ENCODE data around the gene MDM2. TPM values are rescaled to one million over a fixed set of nuclear protein-coding genes. Genes with fewer than 3 reads are reported as not detected.

MDM2 gene
- total and polyA plus RNA-seq, 2 of the 13 experiments (the other 11 are each of a cell fraction or from before 2014, with no cell fraction given) = 29.3 to 314 TPM

DNA sequence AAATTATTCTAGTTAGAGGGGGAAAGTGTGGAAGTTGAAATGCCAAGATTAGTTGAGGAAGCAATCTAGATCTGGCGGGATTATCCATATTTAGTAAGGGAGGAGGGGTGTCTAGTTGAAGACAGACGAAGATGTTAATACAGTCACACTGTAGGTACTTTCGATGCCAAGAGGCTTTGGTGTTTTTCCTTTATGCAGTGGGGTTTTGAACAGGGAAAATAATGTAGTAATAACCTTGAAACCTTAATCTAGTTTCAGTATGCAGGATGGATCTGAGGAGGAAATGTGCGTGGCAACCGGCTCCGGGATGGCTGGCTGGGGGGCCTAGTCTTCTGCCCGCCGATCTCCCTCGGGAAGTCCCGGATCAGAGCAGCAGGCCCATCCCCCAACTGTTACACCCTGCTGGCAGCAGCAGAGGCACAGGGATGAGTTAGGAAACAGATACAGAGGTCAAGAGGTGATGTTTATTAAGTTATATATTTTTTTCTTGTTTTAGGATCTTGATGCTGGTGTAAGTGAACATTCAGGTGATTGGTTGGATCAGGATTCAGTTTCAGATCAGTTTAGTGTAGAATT, 27.4 kb downstream of the MDM2 start (continued):
- TF ChIP-seq, protein P1, sequence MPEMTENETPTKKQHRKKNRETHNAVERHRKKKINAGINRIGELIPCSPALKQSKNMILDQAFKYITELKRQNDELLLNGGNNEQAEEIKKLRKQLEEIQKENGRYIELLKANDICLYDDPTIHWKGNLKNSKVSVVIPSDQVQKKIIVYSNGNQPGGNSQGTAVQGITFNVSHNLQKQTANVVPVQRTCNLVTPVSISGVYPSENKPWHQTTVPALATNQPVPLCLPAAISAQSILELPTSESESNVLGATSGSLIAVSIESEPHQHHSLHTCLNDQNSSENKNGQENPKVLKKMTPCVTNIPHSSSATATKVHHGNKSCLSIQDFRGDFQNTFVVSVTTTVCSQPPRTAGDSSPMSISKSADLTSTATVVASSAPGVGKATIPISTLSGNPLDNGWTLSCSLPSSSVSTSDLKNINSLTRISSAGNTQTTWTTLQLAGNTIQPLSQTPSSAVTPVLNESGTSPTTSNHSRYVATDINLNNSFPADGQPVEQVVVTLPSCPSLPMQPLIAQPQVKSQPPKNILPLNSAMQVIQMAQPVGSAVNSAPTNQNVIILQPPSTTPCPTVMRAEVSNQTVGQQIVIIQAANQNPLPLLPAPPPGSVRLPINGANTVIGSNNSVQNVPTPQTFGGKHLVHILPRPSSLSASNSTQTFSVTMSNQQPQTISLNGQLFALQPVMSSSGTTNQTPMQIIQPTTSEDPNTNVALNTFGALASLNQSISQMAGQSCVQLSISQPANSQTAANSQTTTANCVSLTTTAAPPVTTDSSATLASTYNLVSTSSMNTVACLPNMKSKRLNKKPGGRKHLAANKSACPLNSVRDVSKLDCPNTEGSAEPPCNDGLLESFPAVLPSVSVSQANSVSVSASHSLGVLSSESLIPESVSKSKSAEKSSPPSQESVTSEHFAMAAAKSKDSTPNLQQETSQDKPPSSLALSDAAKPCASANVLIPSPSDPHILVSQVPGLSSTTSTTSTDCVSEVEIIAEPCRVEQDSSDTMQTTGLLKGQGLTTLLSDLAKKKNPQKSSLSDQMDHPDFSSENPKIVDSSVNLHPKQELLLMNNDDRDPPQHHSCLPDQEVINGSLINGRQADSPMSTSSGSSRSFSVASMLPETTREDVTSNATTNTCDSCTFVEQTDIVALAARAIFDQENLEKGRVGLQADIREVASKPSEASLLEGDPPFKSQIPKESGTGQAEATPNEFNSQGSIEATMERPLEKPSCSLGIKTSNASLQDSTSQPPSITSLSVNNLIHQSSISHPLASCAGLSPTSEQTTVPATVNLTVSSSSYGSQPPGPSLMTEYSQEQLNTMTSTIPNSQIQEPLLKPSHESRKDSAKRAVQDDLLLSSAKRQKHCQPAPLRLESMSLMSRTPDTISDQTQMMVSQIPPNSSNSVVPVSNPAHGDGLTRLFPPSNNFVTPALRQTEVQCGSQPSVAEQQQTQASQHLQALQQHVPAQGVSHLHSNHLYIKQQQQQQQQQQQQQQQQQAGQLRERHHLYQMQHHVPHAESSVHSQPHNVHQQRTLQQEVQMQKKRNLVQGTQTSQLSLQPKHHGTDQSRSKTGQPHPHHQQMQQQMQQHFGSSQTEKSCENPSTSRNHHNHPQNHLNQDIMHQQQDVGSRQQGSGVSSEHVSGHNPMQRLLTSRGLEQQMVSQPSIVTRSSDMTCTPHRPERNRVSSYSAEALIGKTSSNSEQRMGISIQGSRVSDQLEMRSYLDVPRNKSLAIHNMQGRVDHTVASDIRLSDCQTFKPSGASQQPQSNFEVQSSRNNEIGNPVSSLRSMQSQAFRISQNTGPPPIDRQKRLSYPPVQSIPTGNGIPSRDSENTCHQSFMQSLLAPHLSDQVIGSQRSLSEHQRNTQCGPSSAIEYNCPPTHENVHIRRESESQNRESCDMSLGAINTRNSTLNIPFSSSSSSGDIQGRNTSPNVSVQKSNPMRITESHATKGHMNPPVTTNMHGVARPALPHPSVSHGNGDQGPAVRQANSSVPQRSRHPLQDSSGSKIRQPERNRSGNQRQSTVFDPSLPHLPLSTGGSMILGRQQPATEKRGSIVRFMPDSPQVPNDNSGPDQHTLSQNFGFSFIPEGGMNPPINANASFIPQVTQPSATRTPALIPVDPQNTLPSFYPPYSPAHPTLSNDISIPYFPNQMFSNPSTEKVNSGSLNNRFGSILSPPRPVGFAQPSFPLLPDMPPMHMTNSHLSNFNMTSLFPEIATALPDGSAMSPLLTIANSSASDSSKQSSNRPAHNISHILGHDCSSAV (CRISPR knock-in tag; IDR thresholded peaks at IDR 0.05; ENCODE audit: borderline replicate concordance) = no peak
- TF ChIP-seq POLR2G (IDR thresholded peaks at IDR 0.05; ENCODE audit: low read depth, low read length) = peak; percentile 49; the same call in 1 of the 2 replicates
- TF ChIP-seq, protein P2, sequence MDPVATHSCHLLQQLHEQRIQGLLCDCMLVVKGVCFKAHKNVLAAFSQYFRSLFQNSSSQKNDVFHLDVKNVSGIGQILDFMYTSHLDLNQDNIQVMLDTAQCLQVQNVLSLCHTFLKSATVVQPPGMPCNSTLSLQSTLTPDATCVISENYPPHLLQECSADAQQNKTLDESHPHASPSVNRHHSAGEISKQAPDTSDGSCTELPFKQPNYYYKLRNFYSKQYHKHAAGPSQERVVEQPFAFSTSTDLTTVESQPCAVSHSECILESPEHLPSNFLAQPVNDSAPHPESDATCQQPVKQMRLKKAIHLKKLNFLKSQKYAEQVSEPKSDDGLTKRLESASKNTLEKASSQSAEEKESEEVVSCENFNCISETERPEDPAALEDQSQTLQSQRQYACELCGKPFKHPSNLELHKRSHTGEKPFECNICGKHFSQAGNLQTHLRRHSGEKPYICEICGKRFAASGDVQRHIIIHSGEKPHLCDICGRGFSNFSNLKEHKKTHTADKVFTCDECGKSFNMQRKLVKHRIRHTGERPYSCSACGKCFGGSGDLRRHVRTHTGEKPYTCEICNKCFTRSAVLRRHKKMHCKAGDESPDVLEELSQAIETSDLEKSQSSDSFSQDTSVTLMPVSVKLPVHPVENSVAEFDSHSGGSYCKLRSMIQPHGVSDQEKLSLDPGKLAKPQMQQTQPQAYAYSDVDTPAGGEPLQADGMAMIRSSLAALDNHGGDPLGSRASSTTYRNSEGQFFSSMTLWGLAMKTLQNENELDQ (CRISPR knock-in tag; IDR thresholded peaks at IDR 0.05; ENCODE audit: borderline replicate concordance) = no peak
- TF ChIP-seq ZNF337 (CRISPR knock-in tag; IDR thresholded peaks at IDR 0.05; ENCODE audit: borderline replicate concordance, low read depth) = no peak
- TF ChIP-seq ZNF280D (CRISPR knock-in tag; IDR thresholded peaks at IDR 0.05) = no peak
- no peak for TF ChIP-seq MTF2 (CRISPR knock-in tag; IDR thresholded peaks at IDR 0.05; ENCODE audit: borderline replicate concordance)
- TF ChIP-seq, protein P3, sequence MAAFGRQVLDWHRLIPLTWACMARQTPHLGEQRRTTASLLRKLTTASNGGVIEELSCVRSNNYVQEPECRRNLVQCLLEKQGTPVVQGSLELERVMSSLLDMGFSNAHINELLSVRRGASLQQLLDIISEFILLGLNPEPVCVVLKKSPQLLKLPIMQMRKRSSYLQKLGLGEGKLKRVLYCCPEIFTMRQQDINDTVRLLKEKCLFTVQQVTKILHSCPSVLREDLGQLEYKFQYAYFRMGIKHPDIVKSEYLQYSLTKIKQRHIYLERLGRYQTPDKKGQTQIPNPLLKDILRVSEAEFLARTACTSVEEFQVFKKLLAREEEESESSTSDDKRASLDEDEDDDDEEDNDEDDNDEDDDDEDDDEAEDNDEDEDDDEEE (CRISPR knock-in tag; IDR thresholded peaks at IDR 0.05) = no peak
- TF ChIP-seq RBM22 (optimal IDR thresholded peaks at IDR 0.05; ENCODE audit: low read length) = peak; percentile 96
- TF ChIP-seq, protein P4, sequence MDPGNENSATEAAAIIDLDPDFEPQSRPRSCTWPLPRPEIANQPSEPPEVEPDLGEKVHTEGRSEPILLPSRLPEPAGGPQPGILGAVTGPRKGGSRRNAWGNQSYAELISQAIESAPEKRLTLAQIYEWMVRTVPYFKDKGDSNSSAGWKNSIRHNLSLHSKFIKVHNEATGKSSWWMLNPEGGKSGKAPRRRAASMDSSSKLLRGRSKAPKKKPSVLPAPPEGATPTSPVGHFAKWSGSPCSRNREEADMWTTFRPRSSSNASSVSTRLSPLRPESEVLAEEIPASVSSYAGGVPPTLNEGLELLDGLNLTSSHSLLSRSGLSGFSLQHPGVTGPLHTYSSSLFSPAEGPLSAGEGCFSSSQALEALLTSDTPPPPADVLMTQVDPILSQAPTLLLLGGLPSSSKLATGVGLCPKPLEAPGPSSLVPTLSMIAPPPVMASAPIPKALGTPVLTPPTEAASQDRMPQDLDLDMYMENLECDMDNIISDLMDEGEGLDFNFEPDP (CRISPR knock-in tag; conservative IDR thresholded peaks at IDR 0.05) = 0 out of 2 replicates have a peak, but pooled peaks have one; percentile 13

Measured in HepG2 (cell line).